Mucosa of rectum (tissue), 2 donors: ENCODE data around the gene PLXDC2.

ENCODE experiments used
- H3K27ac ChIP-seq, 2 donors: one replicate each; pipeline ENCODE4 v1.7.0; 2013; ENCODE audit warnings: inconsistent platforms in 2 of 2, low read depth in 2 of 2, low read length in 2 of 2
- H3K27me3 ChIP-seq, 2 donors: one replicate each; pipeline ENCODE4 v1.7.0; 2013; ENCODE audit warnings: low read length in 2 of 2; ENCODE audit not compliant: control insufficient read depth in 2 of 2, insufficient read depth in 2 of 2
- H3K36me3 ChIP-seq, 2 donors: one replicate each; pipeline ENCODE4 v1.7.0; 2013; ENCODE audit warnings: low read length in 2 of 2; ENCODE audit not compliant: control insufficient read depth in 2 of 2, insufficient read depth in 2 of 2
- H3K4me1 ChIP-seq, 2 donors: one replicate each; pipeline ENCODE4 v1.7.0; 2013; ENCODE audit warnings: low read length in 2 of 2, mild to moderate bottlenecking in 1 of 2; ENCODE audit not compliant: control insufficient read depth in 2 of 2, insufficient read depth in 2 of 2
- H3K4me3 ChIP-seq, 2 donors: one replicate each; pipeline ENCODE4 v1.7.0; 2013; ENCODE audit warnings: low read length in 2 of 2
- H3K9ac ChIP-seq, 2 donors: one replicate each; pipeline ENCODE4 v1.7.0; 2013; ENCODE audit warnings: low read length in 2 of 2, low read depth in 1 of 2, mild to moderate bottlenecking in 1 of 2
- H3K9me3 ChIP-seq, 2 donors: one replicate each; pipeline ENCODE4 v1.7.0; 2013; ENCODE audit warnings: low read length in 2 of 2; ENCODE audit not compliant: control insufficient read depth in 2 of 2
- donor health status: healthy.
- donor health status: Normal muscosa, but diverticular disease.

Gene PLXDC2

DNA sequence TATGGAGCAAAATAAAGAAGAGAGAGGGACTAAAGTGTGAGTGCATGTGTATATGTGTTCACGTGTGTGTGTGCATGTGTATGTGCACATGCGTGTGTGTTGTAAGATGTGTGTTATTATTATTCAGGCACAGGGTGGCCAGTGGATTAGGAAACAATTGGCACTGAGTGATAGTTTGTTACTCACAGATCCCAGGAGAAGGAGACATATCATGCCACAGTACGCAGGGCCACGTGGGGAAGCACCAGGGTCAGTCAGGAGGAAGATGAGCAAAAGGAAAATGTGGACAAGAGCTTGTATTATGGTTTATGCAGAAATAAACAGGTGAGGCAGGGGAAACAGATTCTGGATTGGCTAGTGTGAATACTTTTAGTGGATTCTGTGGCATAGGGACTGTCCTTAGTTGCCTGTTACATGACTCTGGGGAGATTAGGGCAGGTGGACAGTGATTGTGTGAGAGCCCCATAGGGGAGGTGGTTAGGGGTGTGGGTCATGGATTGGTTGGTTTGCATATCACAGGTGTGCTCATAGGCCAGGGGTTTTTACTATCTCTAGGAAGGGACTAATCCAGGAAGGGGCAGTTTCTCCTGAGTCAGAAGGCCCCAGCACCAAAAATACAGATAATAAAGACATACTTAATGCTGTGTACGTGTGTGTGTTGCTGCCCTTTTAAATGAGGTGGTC, 90.0 kb downstream of the PLXDC2 start:
- Histone ChIP-seq H3K27ac (no peak overlapping the region), H3K9ac (no peak overlapping the region)

DNA sequence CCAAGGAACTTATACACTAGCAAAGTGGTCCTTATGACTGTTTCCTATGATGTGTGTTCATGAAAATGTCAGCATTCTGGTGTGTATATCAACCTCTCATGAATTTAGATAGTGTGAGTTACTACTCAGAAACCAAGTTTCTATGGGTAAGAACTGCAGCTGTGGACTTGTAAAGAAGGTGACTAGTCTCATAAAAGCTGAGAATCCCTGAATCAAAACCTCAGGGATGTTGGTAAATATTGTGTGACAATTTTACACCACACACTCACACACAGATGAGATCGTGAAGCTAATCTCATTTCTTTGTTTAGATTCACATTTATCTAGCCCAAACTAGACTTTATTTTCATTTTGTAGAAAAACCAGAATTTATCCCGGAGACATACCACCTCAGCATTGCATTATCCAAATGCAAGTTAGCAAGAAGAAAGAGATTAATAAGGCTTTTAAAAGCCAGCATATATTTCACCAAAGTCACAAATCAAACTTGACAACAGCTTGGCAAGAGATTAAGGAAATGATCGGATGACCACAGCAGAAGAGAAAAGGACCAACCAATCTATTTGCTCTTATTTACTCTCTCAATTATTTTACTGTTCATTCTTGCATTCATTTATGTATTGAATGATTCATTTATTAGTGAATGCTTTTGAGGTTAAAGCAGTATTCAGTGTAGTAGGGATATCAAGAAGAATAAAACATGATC, 92.9 kb downstream of the PLXDC2 start:
- Histone ChIP-seq H3K36me3 (no peaks in the 10 kb centered on the region), H3K27me3 (no peaks in the 10 kb centered on the region), H3K9ac (no peak overlapping the region), H3K9me3 (no peaks in the 10 kb centered on the region), H3K4me3 (no peak overlapping the region), H3K27ac (no peak overlapping the region), H3K4me1 (no peaks in the 10 kb centered on the region)

More for the DNA sequence above, 90.0 kb downstream of the PLXDC2 start:
- Histone ChIP-seq H3K27me3 (no peaks in the 10 kb centered on the region), H3K4me3 (no peak overlapping the region), H3K36me3 (no peaks in the 10 kb centered on the region), H3K9me3 (no peaks in the 10 kb centered on the region), H3K4me1 (no peaks in the 10 kb centered on the region)

GRCh38 chr10:19911886-19912285, 95.7 kb downstream of the PLXDC2 start:
- Histone ChIP-seq H3K9me3 (no peaks in the 10 kb centered on the region), H3K4me1 (peaks cover 0 to 2% of the 10 kb centered on the region in 2 donors), H3K4me3 (no peak overlapping the region), H3K27ac (no peak overlapping the region), H3K36me3 (no peaks in the 10 kb centered on the region), H3K27me3 (no peaks in the 10 kb centered on the region), H3K9ac (no peak overlapping the region)

DNA sequence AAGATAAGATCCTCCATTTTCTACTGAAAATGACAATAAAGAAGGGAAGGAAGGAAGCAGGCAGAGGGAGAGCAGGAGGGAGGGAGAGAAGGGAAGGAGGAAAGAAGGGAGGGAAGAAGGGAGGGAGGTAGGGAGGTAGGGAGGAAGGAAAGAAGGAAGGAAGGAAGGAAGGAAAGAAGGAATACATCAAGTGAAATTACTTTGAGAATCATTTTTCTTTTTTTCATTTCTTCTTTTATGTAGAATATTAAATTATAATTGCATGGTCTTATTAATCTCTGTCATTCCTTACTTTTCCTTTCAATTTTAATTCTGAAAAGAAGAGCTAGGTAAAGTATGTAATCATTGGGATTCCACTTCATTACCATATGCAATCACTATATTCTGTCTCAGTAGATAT, 97.8 kb downstream of the PLXDC2 start:
- Histone ChIP-seq H3K36me3 (no peaks in the 10 kb centered on the region), H3K4me1 (peaks cover 0 to 8% of the 10 kb centered on the region in 2 donors), H3K27ac (no peak overlapping the region), H3K9ac (no peak overlapping the region), H3K9me3 (no peaks in the 10 kb centered on the region), H3K27me3 (no peaks in the 10 kb centered on the region), H3K4me3 (no peak overlapping the region)

DNA sequence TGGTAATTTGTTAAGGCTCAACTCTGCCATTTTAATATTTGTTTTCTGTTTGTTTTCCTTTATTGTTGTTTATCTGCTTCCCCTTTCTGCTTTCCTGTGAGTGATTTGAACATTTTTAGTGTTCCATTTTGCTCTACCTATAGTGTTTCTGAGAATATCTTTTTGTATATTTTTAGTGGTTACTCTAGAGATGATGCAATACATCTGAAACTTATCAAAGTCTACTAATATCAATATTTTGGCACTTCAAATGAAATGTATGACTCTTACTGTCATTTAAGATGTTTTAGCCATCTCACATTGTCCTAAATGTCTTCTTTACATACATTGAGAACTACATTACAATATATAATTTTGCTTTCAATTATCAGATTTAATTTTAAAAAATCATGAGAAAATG, 98.9 kb downstream of the PLXDC2 start:
- H3K36me3 ChIP-seq = no peaks in the 10 kb centered on the region
- no peaks in the 10 kb centered on the region for H3K27me3 ChIP-seq
- H3K9ac ChIP-seq = no peak overlapping the region
- peaks cover 4 to 19% of the 10 kb centered on the region in 2 donors for H3K4me1 ChIP-seq
- H3K9me3 ChIP-seq = no peaks in the 10 kb centered on the region
- no peak overlapping the region for H3K4me3 ChIP-seq
- no peak overlapping the region for H3K27ac ChIP-seq

DNA sequence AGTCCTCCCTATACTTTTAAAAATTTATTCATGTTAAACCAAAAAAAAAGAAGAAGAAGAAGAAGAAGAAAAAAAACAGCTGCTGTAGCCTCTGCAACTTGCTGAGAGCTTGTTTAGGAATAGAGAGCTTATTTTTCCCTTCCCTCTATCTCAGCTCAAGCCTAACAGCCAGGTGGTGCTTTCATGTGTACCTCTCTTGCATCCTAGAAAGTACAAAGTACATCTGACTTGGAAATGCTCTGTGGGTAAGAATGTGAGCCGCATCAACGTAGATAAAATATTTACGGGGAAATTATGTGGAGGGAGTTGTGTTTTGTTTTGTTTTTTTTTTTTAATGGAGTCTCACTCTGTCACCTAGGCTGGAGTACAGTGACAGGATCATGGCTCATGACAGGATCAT, 99.6 kb downstream of the PLXDC2 start:
- Histone ChIP-seq H3K27ac (no peak overlapping the region), H3K9me3 (no peaks in the 10 kb centered on the region), H3K4me1 (peaks cover 7 to 22% of the 10 kb centered on the region in 2 donors), H3K9ac (no peak overlapping the region), H3K27me3 (no peaks in the 10 kb centered on the region), H3K36me3 (no peaks in the 10 kb centered on the region), H3K4me3 (no peak overlapping the region)

GRCh38 chr10:19917751-19918478, 101.7 kb downstream of the PLXDC2 start:
- Histone ChIP-seq H3K9me3 (no peaks in the 10 kb centered on the region), H3K4me1 (peaks cover 19 to 37% of the 10 kb centered on the region in 2 donors), H3K27ac (no peak overlapping the region), H3K4me3 (no peak overlapping the region), H3K36me3 (no peaks in the 10 kb centered on the region), H3K27me3 (no peaks in the 10 kb centered on the region), H3K9ac (no peak overlapping the region)

DNA sequence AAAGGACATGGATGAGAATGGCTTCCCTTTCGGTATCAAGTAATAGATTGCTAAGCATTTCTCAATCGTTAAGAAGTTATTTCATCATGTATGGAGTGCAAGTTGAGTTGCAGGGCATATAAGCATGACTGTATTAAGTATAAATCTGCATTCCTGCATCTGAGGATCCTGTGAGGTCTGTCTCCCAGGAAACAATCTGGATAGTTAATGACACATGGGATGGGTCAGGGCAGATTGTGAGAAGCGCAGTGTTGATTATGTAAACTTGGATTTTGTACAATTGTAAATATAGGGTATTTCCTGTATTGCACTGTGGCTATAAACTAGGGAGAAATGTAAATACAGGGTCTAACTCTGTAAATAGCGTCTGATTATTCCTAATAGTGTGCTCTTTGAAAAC, 102.6 kb downstream of the PLXDC2 start:
- H3K9ac ChIP-seq = no peak overlapping the region
- no peaks in the 10 kb centered on the region for H3K36me3 ChIP-seq
- peaks cover 21 to 40% of the 10 kb centered on the region in 2 donors for H3K4me1 ChIP-seq
- no peak overlapping the region for H3K27ac ChIP-seq
- no peak overlapping the region for H3K4me3 ChIP-seq
- no peaks in the 10 kb centered on the region for H3K9me3 ChIP-seq
- H3K27me3 ChIP-seq = no peaks in the 10 kb centered on the region

GRCh38 chr10:19919671-19920070, 103.4 kb downstream of the PLXDC2 start:
- Histone ChIP-seq H3K4me1 (peaks cover 21 to 40% of the 10 kb centered on the region in 2 donors), H3K9me3 (no peaks in the 10 kb centered on the region), H3K27me3 (no peaks in the 10 kb centered on the region), H3K4me3 (no peak overlapping the region), H3K36me3 (no peaks in the 10 kb centered on the region), H3K9ac (no peak overlapping the region), H3K27ac (peak overlapping the region in 1 of 2 donors; percentile 45)

DNA sequence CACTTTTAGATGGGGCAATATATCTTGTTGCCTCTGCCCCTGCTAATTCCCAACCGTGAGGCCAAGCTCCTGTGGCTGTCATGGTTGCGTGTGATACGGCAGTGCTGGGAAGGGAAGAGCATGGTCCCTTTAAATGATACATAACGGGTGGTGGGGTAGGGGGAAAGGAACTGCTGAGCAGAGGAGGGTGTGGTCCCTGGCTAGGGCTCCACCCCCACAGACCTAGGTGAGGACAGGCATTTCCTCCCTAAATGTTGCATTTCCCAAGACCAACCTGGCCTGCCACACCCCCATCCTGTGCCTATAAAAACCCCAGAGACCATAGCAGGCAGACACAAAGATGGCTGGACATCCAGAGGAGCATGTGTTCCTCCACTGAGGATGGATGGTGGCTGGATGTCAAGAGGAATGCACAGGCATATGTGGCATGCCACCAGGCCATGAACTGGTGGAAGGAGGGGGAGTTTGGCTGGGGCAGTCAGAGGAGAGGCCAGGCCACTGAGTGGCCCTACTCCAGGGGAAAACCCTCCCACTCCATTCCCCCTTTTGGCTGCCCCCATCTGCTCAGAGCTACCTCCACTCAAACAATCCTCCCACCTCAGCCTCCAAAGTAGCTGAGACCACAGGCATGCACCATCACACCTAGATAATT, 104.0 kb downstream of the PLXDC2 start:
- Histone ChIP-seq H3K27ac (peak overlapping the region in 1 of 2 donors; percentile 45), H3K4me1 (peaks cover 21 to 40% of the 10 kb centered on the region in 2 donors), H3K36me3 (no peaks in the 10 kb centered on the region), H3K4me3 (no peak overlapping the region), H3K9me3 (no peaks in the 10 kb centered on the region), H3K27me3 (no peaks in the 10 kb centered on the region), H3K9ac (no peak overlapping the region)
